ENCODE measurements around the gene MIDN.

MIDN gene

DNA sequence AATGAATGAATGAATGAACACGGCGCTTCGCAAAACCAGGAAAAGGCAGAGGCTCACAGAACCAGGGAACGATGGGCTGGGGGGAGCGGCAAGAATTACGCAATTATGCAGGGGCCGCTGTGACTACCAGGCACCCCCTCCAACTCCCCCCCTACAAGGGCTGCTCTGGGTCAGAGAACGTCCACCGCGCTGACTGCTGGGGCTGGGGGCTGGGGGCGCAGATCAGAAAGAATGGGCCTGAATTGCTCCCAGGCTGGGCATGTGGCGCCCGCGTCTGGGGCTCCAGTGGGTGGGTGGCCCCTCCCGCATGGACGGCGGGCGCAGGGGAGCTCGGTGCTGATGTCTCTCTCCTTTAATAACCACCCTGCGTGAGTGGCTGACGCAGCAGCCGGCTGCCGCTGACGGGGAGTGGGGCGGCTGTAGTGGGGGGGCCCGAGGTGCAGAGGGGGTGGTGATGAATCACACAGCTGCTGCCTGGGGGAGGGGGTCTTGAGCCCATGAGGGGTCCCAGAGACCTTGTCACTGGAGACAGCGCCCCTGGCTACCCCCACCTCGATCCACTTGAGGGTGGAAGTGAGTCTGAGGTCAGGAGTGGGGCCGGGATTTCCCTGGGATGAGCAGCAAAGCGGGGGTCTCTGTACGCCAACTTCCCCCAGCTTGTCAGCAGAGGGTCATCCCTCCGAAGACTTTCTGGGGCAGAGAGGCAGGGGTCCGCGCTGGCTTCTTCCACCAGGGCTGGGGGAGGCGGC, 19.3 kb downstream of the MIDN start:
- no peak for DNase-seq (ENCODE audit: insufficient read length, low spot score)
- FAIRE-seq = no peak
- TF ChIP-seq, protein P1, sequence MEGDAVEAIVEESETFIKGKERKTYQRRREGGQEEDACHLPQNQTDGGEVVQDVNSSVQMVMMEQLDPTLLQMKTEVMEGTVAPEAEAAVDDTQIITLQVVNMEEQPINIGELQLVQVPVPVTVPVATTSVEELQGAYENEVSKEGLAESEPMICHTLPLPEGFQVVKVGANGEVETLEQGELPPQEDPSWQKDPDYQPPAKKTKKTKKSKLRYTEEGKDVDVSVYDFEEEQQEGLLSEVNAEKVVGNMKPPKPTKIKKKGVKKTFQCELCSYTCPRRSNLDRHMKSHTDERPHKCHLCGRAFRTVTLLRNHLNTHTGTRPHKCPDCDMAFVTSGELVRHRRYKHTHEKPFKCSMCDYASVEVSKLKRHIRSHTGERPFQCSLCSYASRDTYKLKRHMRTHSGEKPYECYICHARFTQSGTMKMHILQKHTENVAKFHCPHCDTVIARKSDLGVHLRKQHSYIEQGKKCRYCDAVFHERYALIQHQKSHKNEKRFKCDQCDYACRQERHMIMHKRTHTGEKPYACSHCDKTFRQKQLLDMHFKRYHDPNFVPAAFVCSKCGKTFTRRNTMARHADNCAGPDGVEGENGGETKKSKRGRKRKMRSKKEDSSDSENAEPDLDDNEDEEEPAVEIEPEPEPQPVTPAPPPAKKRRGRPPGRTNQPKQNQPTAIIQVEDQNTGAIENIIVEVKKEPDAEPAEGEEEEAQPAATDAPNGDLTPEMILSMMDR (IDR thresholded peaks at IDR 0.05; ENCODE audit: insufficient read depth, missing control alignments) = no peak

DNA sequence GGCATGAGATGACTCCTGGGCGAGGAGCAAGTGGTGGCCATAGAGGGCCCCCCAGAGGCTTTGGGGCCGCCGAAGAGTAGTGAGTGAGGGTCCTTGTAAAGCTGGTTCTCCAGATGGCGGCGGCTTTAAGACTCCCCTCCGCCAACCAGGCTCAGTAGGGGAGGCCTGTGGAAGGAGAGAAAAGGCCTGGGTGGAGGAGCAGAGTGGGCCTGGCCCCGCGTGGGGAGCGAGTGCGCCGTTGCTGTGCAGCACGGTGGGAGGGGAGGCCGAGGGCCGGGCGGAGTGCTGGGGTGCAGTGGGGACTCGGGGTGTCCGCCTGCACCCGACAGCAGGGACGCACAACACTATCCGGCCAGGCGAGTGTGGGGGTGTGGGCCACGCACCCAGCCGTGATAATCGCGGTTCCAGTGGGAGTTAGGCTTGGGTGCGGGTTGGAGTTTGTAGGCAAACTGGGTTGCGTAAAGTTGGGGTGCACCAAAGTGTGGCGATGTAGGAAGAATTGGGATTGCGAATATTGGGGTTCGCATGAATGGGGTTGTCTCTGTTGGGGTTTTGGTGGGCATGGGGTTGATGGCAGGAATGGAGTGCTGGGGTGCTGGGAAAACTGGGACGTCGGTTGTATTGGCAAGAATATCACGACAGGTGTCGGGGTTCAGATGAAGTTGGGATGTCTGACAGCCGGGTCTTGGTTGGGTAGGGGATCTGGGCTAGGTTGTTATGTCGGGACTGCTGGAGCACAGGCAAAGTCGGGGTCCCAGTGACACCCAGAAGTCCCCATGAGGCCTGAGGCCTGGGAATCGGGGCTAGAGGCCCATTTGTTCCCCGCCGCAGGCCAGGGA, 20.1 kb downstream of the MIDN start:
- TF ChIP-seq, protein P1 (IDR thresholded peaks at IDR 0.05; ENCODE audit: insufficient read depth, missing control alignments) = no peak
- FAIRE-seq = no peak
- no peak for DNase-seq (ENCODE audit: insufficient read length, low spot score)

DNA sequence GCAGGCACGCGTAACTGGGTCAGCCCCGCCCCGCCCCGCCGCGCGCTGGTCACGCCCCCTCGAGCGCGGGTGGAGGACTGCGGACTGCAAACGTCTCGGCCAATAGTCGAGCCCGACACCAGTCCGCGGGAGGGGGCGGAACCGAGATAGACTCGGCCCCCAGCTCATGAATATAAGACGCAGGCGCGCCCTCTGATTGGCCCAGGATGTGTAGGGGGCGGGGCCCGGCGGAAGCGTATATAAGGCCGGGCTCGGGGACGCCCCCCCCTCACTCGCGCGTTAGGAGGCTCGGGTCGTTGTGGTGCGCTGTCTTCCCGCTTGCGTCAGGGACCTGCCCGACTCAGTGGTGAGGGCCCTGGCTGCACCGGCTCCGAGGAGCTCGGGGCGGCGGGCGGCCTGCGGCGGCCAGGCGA, 20.7 kb downstream of the MIDN start, which contains the start of gene CIRBP:
Gene CIRBP, plus strand, starts transcription at position 268 of the 413 bp plus-strand sequence. CDS start 1,602 bp downstream, outside the sequence.
- DNase-seq (ENCODE audit: insufficient read length, low spot score) = peak; percentile 98
- TF ChIP-seq, protein P1 (IDR thresholded peaks at IDR 0.05; ENCODE audit: insufficient read depth, missing control alignments) = no peak
- FAIRE-seq = no peak

DNA sequence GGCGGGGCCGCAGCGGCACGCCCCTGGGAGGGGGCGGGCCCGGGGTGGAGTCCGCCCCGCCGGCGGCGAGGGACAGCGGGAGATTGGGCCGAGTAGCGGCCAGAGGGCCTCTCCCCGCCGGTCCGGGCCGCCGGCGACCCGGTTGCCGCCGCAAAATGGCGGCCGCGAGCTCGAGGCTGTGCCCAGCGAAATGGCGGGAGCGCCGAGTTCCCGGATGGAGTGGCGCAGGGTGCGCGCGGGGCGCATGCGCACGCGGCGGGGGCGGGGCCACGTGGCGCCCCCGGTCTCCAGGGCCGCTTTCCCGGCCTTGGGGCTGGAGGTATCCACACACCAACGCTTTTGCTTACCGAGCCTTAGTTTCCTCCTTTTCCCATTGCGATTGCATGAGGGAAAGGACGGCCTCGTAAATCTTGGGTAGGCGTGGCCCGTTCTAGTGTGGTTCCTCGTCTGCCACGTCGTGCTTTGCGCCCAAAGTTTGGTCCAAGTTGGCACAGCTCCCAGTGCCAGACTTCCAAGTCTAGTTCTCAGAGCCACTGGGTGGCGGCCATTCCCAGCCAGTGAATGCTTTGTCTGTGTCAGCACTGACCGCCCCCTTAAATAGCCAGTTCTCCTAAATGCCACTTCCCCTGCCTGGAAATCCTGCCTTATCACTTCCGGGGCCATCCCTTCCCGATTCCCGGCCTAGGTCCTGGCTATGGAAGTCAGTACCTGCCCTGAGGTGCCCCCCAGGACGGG, 21.3 kb downstream of the MIDN start:
- FAIRE-seq (no peak), DNase-seq (ENCODE audit: insufficient read length, low spot score) (peak; percentile 92)
- TF ChIP-seq, protein P1 (IDR thresholded peaks at IDR 0.05; ENCODE audit: insufficient read depth, missing control alignments) = no peak

DNA sequence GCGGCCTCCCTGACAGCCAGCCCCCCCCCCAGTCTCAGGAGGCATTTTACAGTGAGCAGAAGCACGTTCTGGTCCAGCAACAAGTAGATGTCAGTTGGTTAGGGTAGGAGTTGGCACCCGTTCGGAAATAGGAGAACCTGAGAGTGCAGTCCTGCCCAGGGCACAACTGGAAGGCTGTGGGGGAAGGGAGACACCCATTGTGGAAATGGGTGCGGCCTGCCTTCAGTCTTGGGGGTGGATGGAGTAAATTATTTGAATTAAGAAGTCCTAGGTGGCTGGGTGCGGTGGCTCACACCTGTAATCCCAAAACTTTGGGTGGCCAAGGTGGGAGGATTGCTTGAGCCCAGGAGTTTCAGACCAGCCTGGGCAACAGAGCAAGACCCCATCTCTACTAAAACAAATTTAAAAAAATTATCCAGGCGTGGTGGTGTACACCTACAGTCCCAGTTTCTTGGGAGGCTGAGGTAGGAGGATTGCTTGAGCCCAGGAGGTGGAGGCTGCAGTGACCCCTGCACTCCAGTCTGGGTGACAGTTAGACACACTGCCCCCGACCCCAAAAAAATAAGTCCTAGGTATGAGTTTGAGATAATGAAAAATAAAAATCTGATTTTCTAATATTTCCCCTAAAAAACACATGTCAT, 21.9 kb downstream of the MIDN start:
- no peak for DNase-seq (ENCODE audit: insufficient read length, low spot score)
- TF ChIP-seq, protein P1 (IDR thresholded peaks at IDR 0.05; ENCODE audit: insufficient read depth, missing control alignments) = no peak
- no peak for FAIRE-seq

DNA sequence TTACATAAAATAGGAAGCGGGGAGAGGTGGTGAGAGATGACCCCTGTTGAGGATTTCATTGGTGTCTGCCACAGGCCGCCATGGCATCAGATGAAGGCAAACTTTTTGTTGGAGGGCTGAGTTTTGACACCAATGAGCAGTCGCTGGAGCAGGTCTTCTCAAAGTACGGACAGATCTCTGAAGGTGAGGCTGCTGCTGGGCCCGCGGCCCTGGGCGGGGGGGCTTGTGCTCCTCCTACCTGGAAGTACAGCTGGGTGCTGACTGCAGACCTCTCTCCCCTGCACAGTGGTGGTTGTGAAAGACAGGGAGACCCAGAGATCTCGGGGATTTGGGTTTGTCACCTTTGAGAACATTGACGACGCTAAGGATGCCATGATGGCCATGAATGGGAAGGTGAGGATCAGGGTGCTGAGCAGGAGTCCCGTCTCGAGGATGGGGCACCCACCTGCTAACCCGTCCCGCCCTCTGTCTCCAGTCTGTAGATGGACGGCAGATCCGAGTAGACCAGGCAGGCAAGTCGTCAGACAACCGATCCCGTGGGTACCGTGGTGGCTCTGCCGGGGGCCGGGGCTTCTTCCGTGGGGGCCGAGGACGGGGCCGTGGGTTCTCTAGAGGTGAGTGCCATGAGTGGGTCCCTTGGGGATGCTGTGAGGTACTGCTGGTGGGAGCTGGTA, 22.6 kb downstream of the MIDN start:
- no peak for FAIRE-seq
- no peak for DNase-seq (ENCODE audit: insufficient read length, low spot score)
- TF ChIP-seq, protein P1 (IDR thresholded peaks at IDR 0.05; ENCODE audit: insufficient read depth, missing control alignments) = no peak

Data from D721Med (cell line).